Left colon (tissue), 2 donors: ENCODE data around the gene EIF3A. TPM values are rescaled to one million over a fixed set of nuclear protein-coding genes. Genes with fewer than 3 reads are reported as not detected.
"Not testable (repeated sequence)": the region's sequence is repeated elsewhere in the genome, so short reads cannot be mapped to it uniquely, and the experiment has no call there.

Experiments
- ATAC-seq: fragments of 200-7000 bp; cut with Tn5 transposase; one replicate; pipeline ENCODE4 v1.9.1; 2020; ENCODE audit warnings: mild to moderate bottlenecking, moderate library complexity
- DNase-seq, 2 donors: peaks; one replicate each; pipeline ENCODE4 v3.0.0-alpha.2; 2020
- intact Hi-C, 2 donors: fragments of 100-400 bp; cut with DNase I in 1 of 2; cut with micrococcal nuclease in 1 of 2; formaldehyde crosslinking; loops; one replicate each; pipeline versions ENCODE4 v1.11.2 to v1.14.0; 2022; cut with DNase I, micrococcal nuclease
- total RNA-seq, 2 donors: library from RNA; stranded (reverse); fragmentation: NEBNext Ultra II Directional; extraction: Animal tissue kit (Norgen Biotek cat#: 25700); gene quantifications; one replicate each; pipeline ENCODE4 v1.2.1, GENCODE V29; 2021
- donor health status: DM: no; HTN: no; CAD: no.
- donor health status: DM: yes; HTN: yes; CAD: no.

Gene EIF3A
- total RNA-seq, 2 donors from 2014 or later, result 98.2 to 119 TPM

GRCh38 chr10:119103903-119104653 is 23.5 kb upstream of the EIF3A start, which contains the start of gene DENND10:
TSS of gene DENND10 (plus strand) at chr10:119104113. CDS start at chr10:119104143, 30 bp downstream.
- ATAC-seq, result peak; percentile 85
- peak; percentile 81 to 87 for DNase-seq
- intact Hi-C loops, result no loop called here

DNA sequence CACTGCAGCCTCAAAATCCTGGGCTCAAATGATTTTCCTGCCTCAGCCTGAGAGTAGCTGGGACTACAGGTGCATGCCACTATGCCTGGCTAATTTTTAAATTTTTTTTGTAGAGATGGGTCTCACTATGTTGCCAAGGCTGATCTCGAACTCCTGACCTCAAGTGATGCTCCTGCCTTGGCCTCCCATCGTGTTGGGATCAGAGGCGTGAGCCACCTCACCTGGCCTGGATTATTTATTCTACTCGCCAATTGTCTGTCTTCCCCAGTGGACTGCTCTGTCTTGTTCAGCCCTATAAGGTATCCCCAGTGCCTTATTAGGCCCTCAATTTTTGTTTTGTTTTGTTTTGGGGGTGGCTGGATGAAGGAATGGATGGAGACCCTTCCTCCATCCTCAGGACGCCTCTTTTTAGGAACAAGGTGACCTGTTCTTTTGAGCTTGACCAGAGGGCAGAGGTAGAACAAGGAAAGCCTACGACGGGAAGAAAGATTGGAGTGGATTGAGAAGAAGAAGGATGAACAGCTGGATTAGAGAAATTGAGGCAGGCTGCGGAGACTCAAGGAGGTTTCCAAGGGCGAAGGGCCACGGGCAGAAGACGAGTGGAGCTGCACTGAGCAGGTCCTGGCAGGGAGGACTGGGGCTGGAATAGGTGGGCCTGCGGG is 22.8 kb upstream of the EIF3A start:
- ATAC-seq, result no peak
- intact Hi-C loops, result no loop called here
- peak in 1 of 2 donors; percentile 19 for DNase-seq

DNA sequence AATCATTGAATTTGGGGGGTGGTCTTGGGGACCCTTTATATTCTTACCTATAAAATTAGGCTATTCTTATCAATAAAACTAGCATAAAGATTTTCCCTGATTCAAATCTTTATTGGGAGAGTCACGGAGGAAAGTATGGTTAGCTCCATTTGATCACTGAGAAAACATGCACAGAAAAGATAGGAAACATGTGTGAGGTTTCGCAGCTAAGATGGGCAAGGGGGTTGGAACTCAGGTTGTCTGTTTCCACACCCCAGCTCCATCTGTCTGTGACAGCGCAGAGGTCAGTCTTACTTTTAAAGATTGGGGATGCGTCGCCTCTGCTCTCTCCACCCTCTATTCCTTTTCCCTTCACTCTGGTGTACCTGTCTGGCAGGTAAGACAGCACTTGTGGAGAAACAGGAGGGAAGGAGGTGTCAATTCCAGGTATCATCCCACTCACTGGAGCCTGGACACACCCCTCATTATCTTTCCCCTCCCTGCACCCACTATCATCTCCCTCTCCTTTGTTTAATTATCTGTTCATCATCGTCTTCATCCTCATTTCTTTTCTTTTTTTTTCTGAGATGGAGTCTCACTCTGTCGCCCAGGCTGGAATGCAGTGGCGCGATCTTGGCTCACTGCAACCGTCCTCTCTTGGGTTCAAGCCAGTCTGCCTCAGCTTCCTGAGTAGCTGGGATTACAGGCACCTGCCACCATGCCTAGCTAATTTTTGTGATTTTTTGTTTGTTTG is 20.9 kb upstream of the EIF3A start:
- DNase-seq (no peak), ATAC-seq (no peak)
- intact Hi-C loops, result no loop called here

GRCh38 chr10:119100434-119101238 is 20.0 kb upstream of the EIF3A start:
- no peak for DNase-seq
- intact Hi-C loops, result no loop called here
- ATAC-seq, result peak; percentile 71

GRCh38 chr10:119098576-119098975 is 18.0 kb upstream of the EIF3A start:
- intact Hi-C loops, result no loop called here
- no peak for ATAC-seq
- no peak for DNase-seq

DNA sequence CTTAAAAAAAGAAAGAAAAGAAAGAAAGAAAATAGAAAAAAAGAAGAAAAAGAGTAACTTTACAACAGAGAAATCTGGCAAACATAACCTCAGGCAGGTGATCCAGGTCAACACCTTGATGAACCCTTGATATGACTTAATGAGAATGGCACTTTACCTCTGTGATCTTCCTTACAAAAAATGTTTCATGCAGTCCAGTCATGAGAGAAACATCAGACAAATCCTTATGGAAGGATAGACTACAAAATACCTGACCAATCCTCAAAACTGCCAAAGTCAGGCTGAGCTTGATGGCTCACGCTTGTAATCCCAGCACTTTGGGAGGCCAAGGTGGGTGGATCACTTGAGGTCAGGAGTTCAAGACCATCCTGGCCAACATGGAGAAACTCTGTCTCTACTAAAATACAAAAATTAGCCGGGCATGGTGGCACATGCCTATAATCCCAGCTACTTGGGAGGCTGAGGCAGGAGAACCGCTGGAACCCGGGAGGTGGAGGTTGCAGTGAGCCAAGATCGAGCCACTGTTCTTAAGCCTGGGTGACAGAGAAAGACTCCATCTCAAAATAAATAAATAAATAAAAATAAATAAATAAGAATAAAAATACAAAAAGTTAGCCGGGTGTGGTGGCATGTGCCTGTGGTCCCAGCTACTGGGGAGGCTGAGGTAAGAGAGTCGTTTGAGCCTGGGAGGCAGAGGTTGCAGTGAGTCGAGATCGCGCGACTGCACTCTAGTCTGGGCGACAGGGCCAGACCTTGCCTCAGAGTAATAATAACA is 16.2 kb upstream of the EIF3A start:
- intact Hi-C loops, DNase-seq, ATAC-seq: not testable (repeated sequence)

- ATAC-seq (no peak), DNase-seq (no peak)
- intact Hi-C loops, result no loop called here
These were observed 15.0 kb upstream of the EIF3A start for GRCh38 chr10:119095640-119096039.

GRCh38 chr10:119090968-119091367 is 10.4 kb upstream of the EIF3A start:
- intact Hi-C loops, result no loop called here
- DNase-seq (peak in 1 of 2 donors; percentile 56), ATAC-seq (peak; percentile 84)

- DNase-seq (peak in 1 of 2 donors; percentile 55), ATAC-seq (peak; percentile 77)
- intact Hi-C loops, result no loop called here
These were observed 9.6 kb upstream of the EIF3A start for GRCh38 chr10:119090026-119090795.

DNA sequence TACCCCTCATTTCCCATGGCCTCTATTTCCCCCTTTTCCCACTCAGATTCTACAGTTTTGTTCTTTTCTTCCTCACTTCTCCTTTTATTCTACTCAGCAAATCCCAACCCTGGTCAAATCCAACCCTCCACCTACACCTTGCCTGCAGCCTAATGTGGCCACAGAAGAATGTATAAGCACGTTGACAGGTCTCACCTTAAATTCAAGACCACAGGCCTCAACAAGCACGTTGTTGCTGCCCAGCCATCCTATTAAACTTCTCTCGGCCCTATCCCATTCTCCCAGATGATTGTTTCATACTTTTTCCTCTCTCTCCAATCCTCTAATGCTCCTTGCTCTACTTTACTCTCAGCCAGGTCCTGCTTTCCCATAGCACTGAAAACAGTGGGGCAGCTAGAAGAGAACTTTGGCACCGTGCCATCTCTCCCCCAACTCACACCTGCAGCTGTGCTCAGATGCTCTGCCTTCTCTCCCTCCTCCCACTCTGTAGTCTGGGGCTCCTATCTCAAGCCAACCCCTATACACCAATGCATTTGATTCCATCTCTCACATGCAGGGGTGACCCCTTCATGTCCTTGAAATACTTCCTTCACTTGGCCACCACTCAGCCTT is 6.8 kb upstream of the EIF3A start:
- ATAC-seq, result no peak
- intact Hi-C loops, result no loop called here
- no peak for DNase-seq

DNA sequence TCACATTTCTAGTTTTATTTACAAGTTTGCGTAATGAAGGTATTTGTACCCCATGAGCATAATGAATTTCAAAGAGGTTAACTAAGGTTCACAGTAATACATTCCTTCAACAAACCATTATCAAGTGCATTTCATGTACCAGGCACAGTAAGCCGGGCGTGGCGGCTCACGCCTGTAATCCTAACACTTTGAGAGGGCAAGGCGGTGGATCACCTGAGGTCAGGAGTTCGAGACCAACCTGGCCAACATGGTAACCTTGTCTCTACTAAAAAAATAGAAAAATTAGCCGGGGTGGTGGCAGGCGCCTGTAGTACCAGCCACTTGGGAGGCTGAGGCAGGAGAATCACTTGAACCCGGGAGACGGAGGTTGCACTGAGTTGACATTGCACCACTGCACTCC is 4.3 kb upstream of the EIF3A start:
- DNase-seq (no peak), ATAC-seq (no peak)
- intact Hi-C loops, result no loop called here

DNA sequence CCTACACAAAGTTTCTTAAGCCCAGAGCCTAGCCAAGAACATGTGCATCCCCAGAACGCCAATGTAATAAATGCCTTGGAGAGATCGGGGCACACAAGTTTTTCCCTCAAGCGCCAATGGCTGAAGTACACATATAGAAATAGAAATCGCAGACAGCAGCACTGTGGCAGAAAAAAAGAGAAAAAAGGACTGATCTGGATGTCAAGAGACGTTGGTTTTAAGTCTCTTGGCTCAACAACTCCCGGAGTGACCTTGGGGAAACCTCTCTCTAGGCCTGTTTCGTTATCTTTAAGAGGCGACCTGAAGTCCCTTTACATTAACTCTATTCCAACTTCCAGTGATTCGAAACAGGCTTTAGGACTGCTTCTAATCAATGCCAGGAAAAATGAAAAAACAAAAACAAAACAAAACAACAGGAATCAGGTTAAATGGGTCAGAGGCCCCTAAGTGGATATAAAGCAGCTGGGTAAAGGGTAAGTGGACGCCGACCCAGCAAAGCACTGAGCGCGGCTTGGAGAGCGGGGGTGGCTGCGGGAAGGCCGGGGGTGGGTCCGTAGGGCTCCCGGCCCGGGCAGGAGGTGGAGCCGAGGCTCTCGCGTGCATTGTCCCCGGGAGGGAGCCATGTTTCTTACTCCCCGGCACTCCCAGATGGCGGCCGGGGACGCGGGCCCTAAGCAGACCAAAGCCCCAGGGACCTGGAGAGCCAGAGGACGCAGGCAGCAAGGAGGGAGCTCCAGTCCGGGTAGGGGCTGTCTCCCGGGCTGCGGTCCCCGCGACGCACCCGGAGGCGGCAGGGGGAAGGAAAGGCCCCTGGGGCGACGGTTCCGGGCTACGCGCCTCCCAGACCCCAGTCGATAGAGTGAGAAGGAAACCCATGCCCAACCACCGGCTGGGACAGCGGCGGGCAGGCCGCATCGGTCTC is 757 bp downstream of the EIF3A start:
- intact Hi-C loops, result no loop called here
- ATAC-seq (peak; percentile 82), DNase-seq (peak; percentile 78 to 84)

DNA sequence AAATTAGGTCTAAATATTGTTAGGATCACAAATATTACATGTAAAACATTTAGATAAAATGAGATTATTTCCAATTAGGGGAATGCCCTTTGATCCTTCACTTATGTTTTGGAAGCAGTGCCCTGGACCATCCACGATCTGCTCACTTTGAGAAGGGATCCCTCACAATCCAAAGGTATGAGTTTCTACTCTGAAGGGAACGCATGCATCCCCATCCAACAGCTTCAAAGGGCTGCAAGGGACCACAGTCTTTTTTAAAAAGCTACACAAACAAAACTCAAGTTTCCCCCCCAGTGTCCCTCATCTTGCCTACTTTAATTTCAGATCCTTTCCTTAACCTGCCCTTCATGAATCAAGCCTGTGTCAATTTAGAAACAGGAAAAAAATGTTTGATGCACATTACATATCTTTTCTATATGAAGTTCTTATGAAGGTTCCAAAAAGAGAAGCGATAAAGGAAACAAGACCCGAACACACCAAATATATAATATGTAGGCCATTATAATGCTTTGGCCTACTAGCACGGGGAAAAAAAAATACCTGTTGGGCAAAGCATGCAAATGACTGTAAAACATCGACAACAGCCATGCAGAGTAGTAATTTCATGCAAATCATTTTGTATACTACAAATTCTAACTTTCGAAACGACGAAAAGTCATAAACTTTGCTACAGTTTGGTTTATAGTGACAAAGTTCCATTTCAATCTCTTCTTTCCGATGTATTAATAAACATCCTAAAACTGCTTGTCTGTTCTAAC is 2.0 kb downstream of the EIF3A start:
- no peak for DNase-seq
- ATAC-seq, result no peak
- intact Hi-C loops, result no loop called here

DNA sequence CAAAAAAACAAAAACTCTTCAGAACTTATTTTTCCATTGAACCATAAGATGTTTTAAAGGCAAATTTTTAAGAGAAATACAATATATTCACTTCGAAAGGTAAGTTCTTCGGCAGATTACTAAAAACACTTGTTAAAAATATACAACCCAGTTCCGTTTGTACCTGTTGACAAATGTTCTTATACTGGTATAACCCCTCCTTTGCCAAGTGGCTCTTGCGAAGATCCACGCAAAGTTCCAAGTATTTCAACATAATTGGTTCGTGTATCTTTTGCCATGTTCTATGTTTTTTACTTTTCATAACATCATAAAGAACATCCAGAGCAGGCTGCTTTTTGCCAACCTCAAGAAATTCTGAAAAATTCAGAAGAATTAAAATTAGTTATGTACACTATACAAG is 7.0 kb downstream of the EIF3A start:
- ATAC-seq (no peak), DNase-seq (no peak)
- intact Hi-C loops, result loop anchor here in 1 of 2 donors (2.0 kb wide), 1 partner anchor 57 kb away; no protein-coding TSS in a partner anchor

- intact Hi-C loops, result no loop called here
- ATAC-seq (no peak), DNase-seq (no peak)
These were observed 10.0 kb downstream of the EIF3A start for GRCh38 chr10:119070395-119071165.
